ENCODE measurements around the gene NDOR1.

NDOR1 gene

GRCh38 chr9:137189297-137190295 lies 15.9 kb upstream of the NDOR1 start:
- TF ChIP-seq CTCF (IDR thresholded peaks at IDR 0.05; ENCODE audit: control insufficient read depth, insufficient read depth, low read depth, low read length, missing control alignments) = no peak
- DNase-seq (ENCODE audit: low read depth) = no peak
- peak overlapping the region; percentile 98 for H3K4me3 ChIP-seq (ENCODE audit: control insufficient read depth, low read depth, low read length)

GRCh38 chr9:137190315-137190856 lies 15.1 kb upstream of the NDOR1 start:
- DNase-seq (ENCODE audit: low read depth) = no peak
- no peak for TF ChIP-seq CTCF (IDR thresholded peaks at IDR 0.05; ENCODE audit: control insufficient read depth, insufficient read depth, low read depth, low read length, missing control alignments)
- H3K4me3 ChIP-seq (ENCODE audit: control insufficient read depth, low read depth, low read length) = no peak overlapping the region; the same call in 1 of the 2 replicates

GRCh38 chr9:137191245-137191644 lies 14.3 kb upstream of the NDOR1 start:
- no peak for DNase-seq (ENCODE audit: low read depth)
- no peak overlapping the region for H3K4me3 ChIP-seq (ENCODE audit: control insufficient read depth, low read depth, low read length)
- no peak for TF ChIP-seq CTCF (IDR thresholded peaks at IDR 0.05; ENCODE audit: control insufficient read depth, insufficient read depth, low read depth, low read length, missing control alignments)

- no peak for DNase-seq (ENCODE audit: low read depth)
- H3K4me3 ChIP-seq (ENCODE audit: control insufficient read depth, low read depth, low read length) = no peak overlapping the region
- TF ChIP-seq CTCF (IDR thresholded peaks at IDR 0.05; ENCODE audit: control insufficient read depth, insufficient read depth, low read depth, low read length, missing control alignments) = no peak
Observed at GRCh38 chr9:137191691-137192447, 13.6 kb upstream of the NDOR1 start.

GRCh38 chr9:137192448-137192780 lies 13.1 kb upstream of the NDOR1 start:
- TF ChIP-seq CTCF (IDR thresholded peaks at IDR 0.05; ENCODE audit: control insufficient read depth, insufficient read depth, low read depth, low read length, missing control alignments) = no peak
- no peak overlapping the region for H3K4me3 ChIP-seq (ENCODE audit: control insufficient read depth, low read depth, low read length)
- no peak for DNase-seq (ENCODE audit: low read depth)

- no peak for TF ChIP-seq CTCF (IDR thresholded peaks at IDR 0.05; ENCODE audit: control insufficient read depth, insufficient read depth, low read depth, low read length, missing control alignments)
- no peak for DNase-seq (ENCODE audit: low read depth)
- no peak overlapping the region for H3K4me3 ChIP-seq (ENCODE audit: control insufficient read depth, low read depth, low read length)
Observed at GRCh38 chr9:137192859-137193258, 12.6 kb upstream of the NDOR1 start.

Data from AG09309 (cell line).